Activated CD8-positive, alpha-beta memory T cell treated with anti-CD3 and anti-CD28 coated beads, Interleukin-2, amount 10 ng/mL, durations not matched to agents 7 days and 5 days (primary cell): Measurements from ENCODE around the gene CADM1. TPM values are rescaled to one million over a fixed set of nuclear protein-coding genes. Genes with fewer than 3 reads are reported as not detected.

Source experiments
- ATAC-seq: fragments of 150-1000 bp; cut with Tn5 transposase; one replicate; pipeline ENCODE4 v1.10.0; 2021; ENCODE audit warnings: moderate library complexity
- CTCF ChIA-PET: fragments of 350-600 bp; sonication (Branson Sonifier 250); formaldehyde crosslinking; loops from one replicate; lab custom pipeline; 2021; ENCODE audit warnings: antibody characterized with exemption; lab: Charles Lee
- DNase-seq: peaks from one replicate; pipeline ENCODE4 v3.0.0-alpha.2; 2020
- H3K27ac Mint-ChIP-seq: one replicate; pipeline ENCODE4 v1.8.0; 2021; ENCODE audit warnings: mild to moderate bottlenecking, mixed read lengths
- H3K27me3 Mint-ChIP-seq: one replicate; pipeline ENCODE4 v1.8.0; 2021; ENCODE audit warnings: mixed read lengths
- H3K36me3 Mint-ChIP-seq: one replicate; pipeline ENCODE4 v1.8.0; 2021; ENCODE audit warnings: mild to moderate bottlenecking, mixed read lengths
- H3K4me1 Mint-ChIP-seq: one replicate; pipeline ENCODE4 v1.8.0; 2021; ENCODE audit warnings: mixed read lengths
- H3K4me3 Mint-ChIP-seq: one replicate; pipeline ENCODE4 v1.8.0; 2021; ENCODE audit warnings: mild to moderate bottlenecking, moderate library complexity, mixed read lengths
- H3K9me3 Mint-ChIP-seq: one replicate; pipeline ENCODE4 v1.8.0; 2022; ENCODE audit warnings: low read depth, mixed read lengths
- total RNA-seq, 2 experiments: library from RNA; stranded (reverse); gene quantifications; one replicate each; pipeline ENCODE4 v1.2.3, GENCODE V29; 2021

The CADM1 gene
- total RNA-seq, 2 experiments from 2014 or later = 0.76 to 1.2 TPM

DNA sequence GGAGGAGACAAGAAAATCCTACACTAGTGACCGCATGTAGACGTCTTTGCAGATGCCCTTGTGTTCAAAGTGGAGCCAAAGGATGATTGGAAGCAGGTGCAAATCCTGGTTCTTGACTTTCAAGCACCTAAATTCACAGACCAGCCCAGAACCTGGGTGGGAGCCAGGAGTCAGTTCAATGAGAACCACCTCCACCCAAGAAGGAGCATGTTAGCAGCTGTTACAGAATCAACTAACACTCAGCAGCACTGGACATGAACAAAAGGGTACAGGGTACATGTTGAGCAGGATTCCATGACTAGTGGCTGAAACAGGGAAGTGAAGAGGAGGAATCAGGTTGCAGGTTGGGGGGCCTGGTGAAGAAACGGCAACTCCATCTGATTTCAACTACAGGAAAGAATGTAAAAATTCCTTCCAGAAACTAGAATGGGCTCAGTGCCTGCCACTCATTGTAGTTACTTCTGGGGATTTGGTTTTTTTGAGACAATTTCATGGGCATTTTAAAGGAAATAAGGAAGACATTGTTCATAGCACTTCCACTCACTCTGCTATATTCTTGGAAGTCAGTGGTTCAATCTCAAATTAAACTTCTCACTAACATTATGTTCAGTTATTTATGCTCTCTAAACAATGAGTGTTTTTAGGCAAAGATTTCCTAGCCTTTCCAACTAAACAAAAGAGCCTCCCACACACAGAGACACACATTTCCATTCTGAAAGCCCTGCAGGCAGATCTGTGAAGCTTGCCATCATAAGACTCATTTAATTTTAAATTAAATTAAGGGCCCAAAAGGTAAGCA, 173.3 kb downstream of the CADM1 start:
- H3K9me3 Mint-ChIP-seq = no peaks in the 10 kb centered on the region
- H3K27me3 Mint-ChIP-seq = no peaks in the 10 kb centered on the region
- DNase-seq (no peak), ATAC-seq (no peak)
- H3K4me3 Mint-ChIP-seq = no peak overlapping the region
- CTCF ChIA-PET = interaction anchor here (0.6 kb wide), 1 partner anchor 955 kb away, joined by 3 read pairs; no protein-coding TSS in a partner anchor
- H3K27ac Mint-ChIP-seq = no peak overlapping the region
- no peaks in the 10 kb centered on the region for H3K4me1 Mint-ChIP-seq
- no peaks in the 10 kb centered on the region for H3K36me3 Mint-ChIP-seq

GRCh38 chr11:115326526-115326925, 177.7 kb downstream of the CADM1 start:
- Mint-ChIP-seq H3K9me3 (no peaks in the 10 kb centered on the region), H3K27me3 (peaks cover 14% of the 10 kb centered on the region), H3K4me3 (no peak overlapping the region), H3K27ac (no peak overlapping the region), H3K4me1 (peaks cover 3% of the 10 kb centered on the region), H3K36me3 (no peaks in the 10 kb centered on the region)
- ATAC-seq (no peak), DNase-seq (no peak)
- CTCF ChIA-PET = interaction anchor here (0.6 to 2.6 kb wide), 2 partner anchors 8 to 98 kb away, joined by 3 to 17 read pairs; no protein-coding TSS in a partner anchor

GRCh38 chr11:115325523-115325922, 178.7 kb downstream of the CADM1 start:
- H3K4me1 Mint-ChIP-seq = peaks cover 3% of the 10 kb centered on the region
- H3K27ac Mint-ChIP-seq = no peak overlapping the region
- no peak overlapping the region for H3K4me3 Mint-ChIP-seq
- H3K27me3 Mint-ChIP-seq = peaks cover 15% of the 10 kb centered on the region
- DNase-seq (no peak), ATAC-seq (no peak)
- no peaks in the 10 kb centered on the region for H3K9me3 Mint-ChIP-seq
- CTCF ChIA-PET = interaction anchor here (2.6 kb wide), 1 partner anchor 9 kb away, joined by 17 read pairs; no protein-coding TSS in a partner anchor
- no peaks in the 10 kb centered on the region for H3K36me3 Mint-ChIP-seq

DNA sequence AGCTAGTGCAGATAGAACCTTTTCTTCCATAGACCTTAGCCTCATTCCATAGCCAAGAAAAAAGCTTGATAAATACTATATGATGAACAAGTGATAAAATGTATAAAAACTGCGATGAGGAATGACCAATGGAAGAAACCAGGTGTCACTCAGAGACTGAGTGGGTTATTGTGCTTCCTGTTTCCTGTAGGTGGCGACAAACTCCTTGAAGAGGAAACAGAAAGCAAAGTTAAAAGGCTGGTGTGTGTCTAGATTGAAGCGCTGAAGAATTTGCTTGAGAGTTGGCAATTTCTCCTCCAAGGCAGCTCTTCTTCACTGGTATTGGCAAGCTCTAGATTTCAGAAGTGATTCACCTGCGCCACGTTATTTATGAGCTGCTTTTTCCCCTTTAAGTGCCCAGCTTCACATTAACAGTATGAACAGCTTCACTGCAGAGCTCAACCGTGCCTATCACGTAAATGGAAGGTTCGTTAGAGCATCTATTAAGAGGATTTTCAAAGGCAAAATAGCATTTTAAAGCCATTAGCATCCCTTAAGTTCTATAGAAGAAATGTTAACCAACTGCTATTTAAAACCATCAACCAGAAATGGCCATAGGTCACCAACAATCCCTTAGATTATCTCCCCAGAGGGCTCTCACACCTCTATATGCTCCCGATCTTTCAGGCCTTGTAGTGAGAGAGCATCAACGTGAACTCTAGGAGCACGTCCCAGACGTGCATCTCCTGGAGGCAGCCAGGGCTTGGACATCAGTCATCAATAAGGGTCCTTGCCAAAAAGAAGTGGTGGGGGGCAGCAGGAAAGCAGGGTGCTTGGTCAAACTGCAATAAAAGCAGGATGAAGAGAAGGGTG, 179.4 kb downstream of the CADM1 start:
- CTCF ChIA-PET = interaction anchor here (0.7 to 2.6 kb wide), 3 partner anchors 9 to 91 kb away, joined by 3 to 17 read pairs (median 5); no protein-coding TSS in a partner anchor
- Mint-ChIP-seq H3K27ac (no peak overlapping the region), H3K4me1 (peaks cover 3% of the 10 kb centered on the region), H3K4me3 (no peak overlapping the region), H3K27me3 (peaks cover 15% of the 10 kb centered on the region), H3K36me3 (no peaks in the 10 kb centered on the region), H3K9me3 (no peaks in the 10 kb centered on the region)
- ATAC-seq = peak; percentile 84
- DNase-seq = peak; percentile 47

DNA sequence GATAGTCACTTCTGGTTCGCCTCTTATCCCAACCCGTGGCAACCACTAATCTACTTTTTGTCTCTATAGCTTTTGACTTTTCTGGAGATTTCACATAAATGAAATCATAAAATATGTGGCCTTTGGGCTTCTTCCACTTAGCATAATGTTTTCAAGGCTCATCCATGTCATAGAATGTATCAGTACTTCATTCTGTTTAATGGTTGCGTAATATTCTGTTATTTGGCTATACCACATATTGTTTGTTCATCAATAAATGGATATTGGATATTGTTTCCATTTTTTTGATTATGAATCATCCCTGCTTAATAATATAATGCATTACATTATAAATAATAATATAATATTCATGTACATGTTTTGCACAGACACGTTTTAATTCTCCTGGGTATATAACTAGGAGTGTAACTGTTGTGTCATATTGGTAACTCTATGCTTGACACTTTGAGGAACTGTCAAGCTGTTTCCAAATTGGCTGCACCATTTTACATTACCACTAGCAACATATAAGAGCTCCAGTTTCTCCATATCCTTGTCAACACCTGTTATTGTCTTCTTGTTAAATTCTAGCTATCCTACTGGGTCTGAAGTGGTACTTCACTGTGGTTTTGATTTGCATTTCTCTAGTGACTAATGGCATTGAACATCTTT, 181.5 kb downstream of the CADM1 start:
- Mint-ChIP-seq H3K36me3 (no peaks in the 10 kb centered on the region), H3K27me3 (peaks cover 15% of the 10 kb centered on the region), H3K27ac (no peak overlapping the region), H3K4me1 (peaks cover 3% of the 10 kb centered on the region), H3K9me3 (no peaks in the 10 kb centered on the region), H3K4me3 (no peak overlapping the region)
- CTCF ChIA-PET = interaction anchor here (1.4 kb wide), 1 partner anchor 12 kb away, joined by 4 read pairs; no protein-coding TSS in a partner anchor
- ATAC-seq (no peak), DNase-seq (no peak)

- H3K4me1 Mint-ChIP-seq = peaks cover 3% of the 10 kb centered on the region
- DNase-seq (no peak), ATAC-seq (no peak)
- no peaks in the 10 kb centered on the region for H3K9me3 Mint-ChIP-seq
- CTCF ChIA-PET = no interaction called here
- peaks cover 15% of the 10 kb centered on the region for H3K27me3 Mint-ChIP-seq
- H3K27ac Mint-ChIP-seq = no peak overlapping the region
- no peaks in the 10 kb centered on the region for H3K36me3 Mint-ChIP-seq
- no peak overlapping the region for H3K4me3 Mint-ChIP-seq
Measured at GRCh38 chr11:115321605-115322289, 182.5 kb downstream of the CADM1 start.

- peaks cover 12% of the 10 kb centered on the region for H3K27me3 Mint-ChIP-seq
- no peaks in the 10 kb centered on the region for H3K9me3 Mint-ChIP-seq
- no peak for DNase-seq
- H3K36me3 Mint-ChIP-seq = no peaks in the 10 kb centered on the region
- CTCF ChIA-PET = no interaction called here
- ATAC-seq = no peak
- H3K4me1 Mint-ChIP-seq = no peaks in the 10 kb centered on the region
- H3K4me3 Mint-ChIP-seq = no peak overlapping the region
- no peak overlapping the region for H3K27ac Mint-ChIP-seq
Measured at GRCh38 chr11:115317277-115318185, 186.7 kb downstream of the CADM1 start.

- CTCF ChIA-PET = interaction anchor here (1.3 kb wide), 1 partner anchor 8 kb away, joined by 5 read pairs; no protein-coding TSS in a partner anchor
- Mint-ChIP-seq H3K4me1 (no peaks in the 10 kb centered on the region), H3K27me3 (peaks cover 13% of the 10 kb centered on the region), H3K4me3 (no peak overlapping the region), H3K36me3 (no peaks in the 10 kb centered on the region), H3K27ac (no peak overlapping the region), H3K9me3 (no peaks in the 10 kb centered on the region)
- no peak for DNase-seq
- ATAC-seq = no peak
Measured at GRCh38 chr11:115316696-115317095, 187.5 kb downstream of the CADM1 start.

DNA sequence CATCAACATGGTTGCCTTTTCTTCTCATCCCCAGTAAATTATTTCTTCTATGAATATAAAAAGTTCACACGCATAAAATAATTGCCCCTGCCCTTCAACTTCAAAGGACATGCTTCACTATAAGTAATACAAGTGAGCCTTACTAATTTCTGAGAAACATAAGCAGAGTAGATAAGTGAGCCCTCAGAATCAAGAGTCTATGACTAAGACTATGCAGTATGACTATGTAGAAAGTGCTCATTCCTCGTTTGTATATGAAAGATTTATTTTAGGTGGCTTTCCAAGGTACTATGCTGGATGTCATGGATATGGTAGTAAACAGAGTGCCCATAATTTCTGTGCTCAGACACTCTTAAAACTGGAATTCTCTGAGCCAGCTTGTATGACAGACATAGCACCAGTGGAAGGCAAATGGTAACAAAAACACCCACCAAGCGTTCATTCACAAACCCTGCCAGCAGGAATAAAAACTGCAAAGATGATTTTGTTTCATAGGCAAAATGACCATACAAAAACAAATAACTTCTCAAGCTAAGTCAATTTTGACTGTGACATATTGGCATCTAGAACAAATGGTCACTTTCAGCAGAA, 189.8 kb downstream of the CADM1 start:
- peaks cover 15% of the 10 kb centered on the region for H3K27me3 Mint-ChIP-seq
- no peaks in the 10 kb centered on the region for H3K4me1 Mint-ChIP-seq
- DNase-seq (no peak), ATAC-seq (no peak)
- H3K4me3 Mint-ChIP-seq = no peak overlapping the region
- no peaks in the 10 kb centered on the region for H3K9me3 Mint-ChIP-seq
- no peaks in the 10 kb centered on the region for H3K36me3 Mint-ChIP-seq
- CTCF ChIA-PET = no interaction called here
- no peak overlapping the region for H3K27ac Mint-ChIP-seq

- Mint-ChIP-seq H3K27me3 (peaks cover 15% of the 10 kb centered on the region), H3K4me3 (no peak overlapping the region), H3K27ac (no peak overlapping the region), H3K9me3 (no peaks in the 10 kb centered on the region), H3K36me3 (no peaks in the 10 kb centered on the region), H3K4me1 (no peaks in the 10 kb centered on the region)
- DNase-seq (no peak), ATAC-seq (no peak)
- CTCF ChIA-PET = no interaction called here
Measured at GRCh38 chr11:115313224-115313838, 190.9 kb downstream of the CADM1 start.

DNA sequence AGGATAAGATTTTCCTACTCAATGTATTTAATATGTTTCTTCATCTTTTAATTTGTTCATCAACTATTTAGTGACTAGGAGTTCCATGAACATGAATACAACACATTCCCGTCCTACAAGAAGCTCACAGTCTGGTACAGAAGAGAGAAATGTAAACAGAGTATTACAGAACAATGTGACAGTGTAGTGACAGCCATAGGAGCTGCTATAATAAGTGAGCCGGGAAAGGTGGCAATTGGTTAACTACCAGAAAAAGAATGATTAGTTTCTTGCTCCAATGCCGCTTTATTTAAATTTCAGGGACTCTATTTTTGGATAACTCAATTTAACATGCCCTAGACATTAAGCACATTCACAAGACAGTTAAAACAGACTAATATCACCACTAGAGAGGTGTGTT, 192.3 kb downstream of the CADM1 start:
- Mint-ChIP-seq H3K9me3 (no peaks in the 10 kb centered on the region), H3K27me3 (peaks cover 15% of the 10 kb centered on the region), H3K36me3 (no peaks in the 10 kb centered on the region), H3K4me1 (no peaks in the 10 kb centered on the region), H3K27ac (no peak overlapping the region), H3K4me3 (no peak overlapping the region)
- ATAC-seq (no peak), DNase-seq (no peak)
- CTCF ChIA-PET = no interaction called here
